KMS-11 (cell line): ENCODE results near the gene PRKCH.

ENCODE experiments used
- H2AFZ ChIP-seq: fragments of 200-600 bp; sonication (generic); 2 replicates; pipeline ENCODE4 v1.6.1; 2016; ENCODE audit warnings: antibody characterized with exemption, mixed run types, low read depth
- H3K27ac ChIP-seq: fragments of 200-600 bp; sonication (generic); 2 replicates; pipeline ENCODE4 v1.6.1; 2016; ENCODE audit warnings: mild to moderate bottlenecking, mixed run types
- H3K27me3 ChIP-seq: fragments of 200-600 bp; sonication (generic); 2 replicates; pipeline ENCODE4 v1.6.1; 2017; ENCODE audit warnings: mild to moderate bottlenecking, low read depth, mixed run types, moderate library complexity; ENCODE audit not compliant: insufficient read depth
- H3K36me3 ChIP-seq: fragments of 200-600 bp; sonication (generic); 2 replicates; pipeline ENCODE4 v1.6.1; 2017; ENCODE audit warnings: mild to moderate bottlenecking, mixed run types; ENCODE audit not compliant: insufficient read depth
- H3K4me1 ChIP-seq: fragments of 200-600 bp; sonication (generic); 2 replicates; pipeline ENCODE4 v1.6.1; 2016; ENCODE audit warnings: mild to moderate bottlenecking, low read depth, mixed run types; ENCODE audit not compliant: poor library complexity, severe bottlenecking
- H3K4me2 ChIP-seq: fragments of 200-600 bp; sonication (generic); 2 replicates; pipeline ENCODE4 v1.7.0; 2016; ENCODE audit warnings: mild to moderate bottlenecking, mixed run types
- H3K4me3 ChIP-seq: fragments of 200-600 bp; sonication (generic); IDR thresholded peaks from 2 replicates; pipeline ENCODE4 v1.6.1; 2017; ENCODE audit warnings: low read depth, low read length, mixed read lengths; ENCODE audit not compliant: insufficient read depth
- H3K79me2 ChIP-seq: fragments of 200-600 bp; sonication (generic); 2 replicates; pipeline ENCODE4 v1.6.1; 2016; ENCODE audit warnings: low read depth, mixed run types; ENCODE audit not compliant: insufficient read depth
- H3K9ac ChIP-seq: fragments of 200-600 bp; sonication (generic); 2 replicates; pipeline ENCODE4 v1.6.1; 2016; ENCODE audit warnings: mild to moderate bottlenecking, mixed run types
- H4K20me1 ChIP-seq: fragments of 200-600 bp; sonication (generic); 2 replicates; pipeline ENCODE4 v1.6.1; 2016; ENCODE audit warnings: mild to moderate bottlenecking, mixed run types; ENCODE audit not compliant: insufficient read depth
- TF ChIP-seq, protein P1 (sequence below): fragments of 200-600 bp; sonication (generic); conservative IDR thresholded peaks from 2 replicates; pipeline ENCODE4 v1.6.1; 2017; ENCODE audit warnings: low read depth, mild to moderate bottlenecking, antibody characterized with exemption, low read length, moderate library complexity, mixed read lengths

PRKCH gene

GRCh38 chr14:61458766-61459165, 137.4 kb downstream of the PRKCH start:
- Histone ChIP-seq H3K4me1 (no peaks in the 10 kb centered on the region), H3K27me3 (no peaks in the 10 kb centered on the region), H2AFZ (no peak overlapping the region), H3K4me2 (no peak overlapping the region), H3K4me3 (no peak overlapping the region), H3K9ac (no peak overlapping the region), H3K36me3 (no peaks in the 10 kb centered on the region), H3K79me2 (no peaks in the 10 kb centered on the region), H3K27ac (no peak overlapping the region), H4K20me1 (no peaks in the 10 kb centered on the region)
- TF ChIP-seq, protein P1, sequence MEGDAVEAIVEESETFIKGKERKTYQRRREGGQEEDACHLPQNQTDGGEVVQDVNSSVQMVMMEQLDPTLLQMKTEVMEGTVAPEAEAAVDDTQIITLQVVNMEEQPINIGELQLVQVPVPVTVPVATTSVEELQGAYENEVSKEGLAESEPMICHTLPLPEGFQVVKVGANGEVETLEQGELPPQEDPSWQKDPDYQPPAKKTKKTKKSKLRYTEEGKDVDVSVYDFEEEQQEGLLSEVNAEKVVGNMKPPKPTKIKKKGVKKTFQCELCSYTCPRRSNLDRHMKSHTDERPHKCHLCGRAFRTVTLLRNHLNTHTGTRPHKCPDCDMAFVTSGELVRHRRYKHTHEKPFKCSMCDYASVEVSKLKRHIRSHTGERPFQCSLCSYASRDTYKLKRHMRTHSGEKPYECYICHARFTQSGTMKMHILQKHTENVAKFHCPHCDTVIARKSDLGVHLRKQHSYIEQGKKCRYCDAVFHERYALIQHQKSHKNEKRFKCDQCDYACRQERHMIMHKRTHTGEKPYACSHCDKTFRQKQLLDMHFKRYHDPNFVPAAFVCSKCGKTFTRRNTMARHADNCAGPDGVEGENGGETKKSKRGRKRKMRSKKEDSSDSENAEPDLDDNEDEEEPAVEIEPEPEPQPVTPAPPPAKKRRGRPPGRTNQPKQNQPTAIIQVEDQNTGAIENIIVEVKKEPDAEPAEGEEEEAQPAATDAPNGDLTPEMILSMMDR = no peak

GRCh38 chr14:61459229-61459628, 137.8 kb downstream of the PRKCH start:
- Histone ChIP-seq H3K9ac (no peak overlapping the region), H3K36me3 (no peaks in the 10 kb centered on the region), H3K4me3 (no peak overlapping the region), H3K4me1 (no peaks in the 10 kb centered on the region), H4K20me1 (no peaks in the 10 kb centered on the region), H3K27ac (no peak overlapping the region), H3K4me2 (no peak overlapping the region), H2AFZ (no peak overlapping the region), H3K27me3 (no peaks in the 10 kb centered on the region), H3K79me2 (no peaks in the 10 kb centered on the region)
- TF ChIP-seq, protein P1 = no peak

DNA sequence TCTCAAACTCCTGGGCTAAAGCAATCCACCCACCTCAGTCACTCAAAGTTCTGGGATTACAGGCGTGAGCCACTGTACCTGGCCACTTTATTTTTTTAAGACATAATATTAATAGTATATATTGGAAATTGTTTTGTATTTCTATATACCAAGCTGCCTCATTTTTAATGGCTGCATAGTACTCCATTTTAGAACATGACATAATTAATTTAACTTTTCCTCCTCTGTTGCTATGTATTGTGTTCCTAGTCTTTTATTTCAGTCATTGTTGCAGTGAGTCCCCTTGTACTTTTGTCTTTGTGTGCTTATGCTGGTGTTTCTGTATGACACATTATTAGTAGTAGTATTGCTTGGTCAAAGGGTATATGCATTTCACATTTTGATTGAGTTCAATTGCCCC, 138.7 kb downstream of the PRKCH start:
- no peak overlapping the region for H3K4me3 ChIP-seq
- H3K4me2 ChIP-seq = no peak overlapping the region
- H4K20me1 ChIP-seq = no peaks in the 10 kb centered on the region
- no peak overlapping the region for H3K9ac ChIP-seq
- TF ChIP-seq, protein P1 = no peak
- no peak overlapping the region for H3K27ac ChIP-seq
- no peaks in the 10 kb centered on the region for H3K79me2 ChIP-seq
- no peaks in the 10 kb centered on the region for H3K27me3 ChIP-seq
- H3K36me3 ChIP-seq = no peaks in the 10 kb centered on the region
- no peaks in the 10 kb centered on the region for H3K4me1 ChIP-seq
- no peak overlapping the region for H2AFZ ChIP-seq

GRCh38 chr14:61460718-61461611, 139.6 kb downstream of the PRKCH start:
- Histone ChIP-seq H3K4me1 (no peaks in the 10 kb centered on the region), H3K9ac (no peak overlapping the region), H4K20me1 (no peaks in the 10 kb centered on the region), H3K36me3 (no peaks in the 10 kb centered on the region), H3K4me2 (no peak overlapping the region), H2AFZ (no peak overlapping the region), H3K27ac (no peak overlapping the region), H3K79me2 (no peaks in the 10 kb centered on the region), H3K4me3 (no peak overlapping the region), H3K27me3 (no peaks in the 10 kb centered on the region)
- TF ChIP-seq, protein P1 = no peak
